ENCODE results near the gene TAF1A.
"Not testable (repeated sequence)": the region's sequence is repeated elsewhere in the genome, so short reads cannot be mapped to it uniquely, and the experiment has no call there.

Gene TAF1A

GRCh38 chr1:222589462-222590302 lies at the start of gene TAF1A:
TAF1A (minus strand) TSS chr1:222589933.
- in situ Hi-C loops (cut with HindIII; ENCODE audit: low sequenced_read_pairs), result no loop called here

GRCh38 chr1:222634180-222635013 lies 44.7 kb upstream of the TAF1A start:
- in situ Hi-C loops (cut with HindIII; ENCODE audit: low sequenced_read_pairs), result no loop called here

- in situ Hi-C loops (cut with HindIII; ENCODE audit: low sequenced_read_pairs), result no loop called here
These were observed 43.0 kb upstream of the TAF1A start for GRCh38 chr1:222632749-222633148.

GRCh38 chr1:222631611-222632208 lies 42.0 kb upstream of the TAF1A start:
- in situ Hi-C loops (cut with HindIII; ENCODE audit: low sequenced_read_pairs), result no loop called here

- in situ Hi-C loops (cut with HindIII; ENCODE audit: low sequenced_read_pairs), result no loop called here
These were observed 40.3 kb upstream of the TAF1A start for GRCh38 chr1:222629921-222630535.

GRCh38 chr1:222627232-222627631 lies 37.5 kb upstream of the TAF1A start:
- in situ Hi-C loops (cut with HindIII; ENCODE audit: low sequenced_read_pairs), result no loop called here

- in situ Hi-C loops (cut with HindIII; ENCODE audit: low sequenced_read_pairs), result no loop called here
These were observed 34.5 kb upstream of the TAF1A start for GRCh38 chr1:222624214-222624613.

- in situ Hi-C loops (cut with HindIII; ENCODE audit: low sequenced_read_pairs), result no loop called here
These were observed 33.7 kb upstream of the TAF1A start for GRCh38 chr1:222623458-222623857.

GRCh38 chr1:222622765-222623164 lies 33.0 kb upstream of the TAF1A start:
- in situ Hi-C loops (cut with HindIII; ENCODE audit: low sequenced_read_pairs), result no loop called here

- in situ Hi-C loops (cut with HindIII; ENCODE audit: low sequenced_read_pairs), result no loop called here
These were observed 30.8 kb upstream of the TAF1A start for GRCh38 chr1:222620566-222620965.

- in situ Hi-C loops (cut with HindIII; ENCODE audit: low sequenced_read_pairs), result loop anchor here (5.0 kb wide), 1 partner anchor 33 kb away; no protein-coding TSS in a partner anchor
These were observed 29.3 kb upstream of the TAF1A start for GRCh38 chr1:222618880-222619596.

GRCh38 chr1:222618001-222618879 lies 28.5 kb upstream of the TAF1A start, which contains the start of gene MIA3:
MIA3 (plus strand) TSS chr1:222618097; CDS start chr1:222618111, 14 bp downstream.
- in situ Hi-C loops (cut with HindIII; ENCODE audit: low sequenced_read_pairs), result loop anchor here (5.0 kb wide), 1 partner anchor 34 kb away; no protein-coding TSS in a partner anchor

GRCh38 chr1:222617367-222617951 lies 27.7 kb upstream of the TAF1A start:
- in situ Hi-C loops (cut with HindIII; ENCODE audit: low sequenced_read_pairs), result loop anchor here (5.0 kb wide), 1 partner anchor 35 kb away; no protein-coding TSS in a partner anchor

- in situ Hi-C loops (cut with HindIII; ENCODE audit: low sequenced_read_pairs), result loop anchor here (5.0 kb wide), 1 partner anchor 36 kb away; no protein-coding TSS in a partner anchor
These were observed 26.8 kb upstream of the TAF1A start for GRCh38 chr1:222616525-222616924.

GRCh38 chr1:222613627-222614026 lies 23.9 kb upstream of the TAF1A start:
- in situ Hi-C loops (cut with HindIII; ENCODE audit: low sequenced_read_pairs), result no loop called here

- in situ Hi-C loops (cut with HindIII; ENCODE audit: low sequenced_read_pairs), result no loop called here
These were observed 21.0 kb upstream of the TAF1A start for GRCh38 chr1:222610728-222611127.

GRCh38 chr1:222609111-222609510 lies 19.4 kb upstream of the TAF1A start:
- in situ Hi-C loops (cut with HindIII; ENCODE audit: low sequenced_read_pairs), result not testable (repeated sequence)

GRCh38 chr1:222606757-222607156 lies 17.0 kb upstream of the TAF1A start:
- in situ Hi-C loops (cut with HindIII; ENCODE audit: low sequenced_read_pairs), result no loop called here

- in situ Hi-C loops (cut with HindIII; ENCODE audit: low sequenced_read_pairs), result no loop called here
These were observed 11.5 kb upstream of the TAF1A start for GRCh38 chr1:222601257-222601656.
